DOHH2 (cell line): ENCODE data around the gene PHF23.

ENCODE experiments used
- EZH2phosphoT487 ChIP-seq: fragments of 200-600 bp; sonication (generic); IDR thresholded peaks from 2 replicates; pipeline ENCODE4 v1.6.1; 2017; ENCODE audit warnings: borderline replicate concordance, mild to moderate bottlenecking, antibody characterized with exemption, low read length, moderate library complexity, mixed read lengths
- TF ChIP-seq, protein P1 (sequence below): fragments of 200-600 bp; sonication (generic); IDR thresholded peaks from one replicate; pipeline ENCODE4 v1.5.1; 2014; ENCODE audit warnings: antibody characterized with exemption, mild to moderate bottlenecking, low read depth, low read length; ENCODE audit not compliant: poor library complexity, severe bottlenecking

DNA sequence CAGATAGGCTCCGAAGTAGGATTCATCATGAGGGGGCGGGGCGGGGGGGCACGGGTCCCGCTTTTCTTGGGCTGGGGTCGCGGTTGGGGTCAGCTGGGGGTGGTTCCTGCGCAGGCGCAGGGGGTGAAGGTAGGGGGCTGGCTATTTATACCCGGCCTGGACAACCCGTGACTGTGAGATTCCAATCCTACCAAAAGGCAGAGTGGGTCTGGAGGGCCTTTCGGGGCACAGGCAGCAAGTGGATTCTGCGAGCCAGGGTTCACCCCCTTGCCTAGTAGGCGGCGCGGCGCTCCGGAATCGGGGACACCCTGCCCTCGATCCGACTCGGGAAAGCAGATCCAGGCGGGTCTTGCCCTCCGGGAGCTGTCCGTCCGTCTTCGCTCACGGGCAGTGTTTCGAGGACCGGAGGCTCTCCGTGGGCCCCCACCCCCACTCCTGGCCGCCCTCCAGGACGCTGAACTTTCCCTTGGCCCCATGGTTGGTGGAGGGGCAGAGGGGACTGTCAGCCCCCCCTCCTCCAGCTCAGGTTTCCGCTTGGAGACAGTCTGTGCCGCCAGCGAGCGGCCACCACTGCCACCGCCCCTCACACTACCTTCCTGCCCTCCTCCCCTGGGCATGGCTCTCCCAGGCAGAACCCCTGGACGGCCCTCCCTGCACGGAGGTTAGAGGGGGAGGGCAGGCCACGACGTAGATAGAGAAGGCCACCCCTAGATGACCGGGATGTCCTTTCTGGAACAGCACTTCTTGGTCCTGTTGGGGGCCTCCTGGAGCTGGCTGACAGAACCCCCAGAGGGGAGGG, 42.9 kb upstream of the PHF23 start:
- TF ChIP-seq, protein P1, sequence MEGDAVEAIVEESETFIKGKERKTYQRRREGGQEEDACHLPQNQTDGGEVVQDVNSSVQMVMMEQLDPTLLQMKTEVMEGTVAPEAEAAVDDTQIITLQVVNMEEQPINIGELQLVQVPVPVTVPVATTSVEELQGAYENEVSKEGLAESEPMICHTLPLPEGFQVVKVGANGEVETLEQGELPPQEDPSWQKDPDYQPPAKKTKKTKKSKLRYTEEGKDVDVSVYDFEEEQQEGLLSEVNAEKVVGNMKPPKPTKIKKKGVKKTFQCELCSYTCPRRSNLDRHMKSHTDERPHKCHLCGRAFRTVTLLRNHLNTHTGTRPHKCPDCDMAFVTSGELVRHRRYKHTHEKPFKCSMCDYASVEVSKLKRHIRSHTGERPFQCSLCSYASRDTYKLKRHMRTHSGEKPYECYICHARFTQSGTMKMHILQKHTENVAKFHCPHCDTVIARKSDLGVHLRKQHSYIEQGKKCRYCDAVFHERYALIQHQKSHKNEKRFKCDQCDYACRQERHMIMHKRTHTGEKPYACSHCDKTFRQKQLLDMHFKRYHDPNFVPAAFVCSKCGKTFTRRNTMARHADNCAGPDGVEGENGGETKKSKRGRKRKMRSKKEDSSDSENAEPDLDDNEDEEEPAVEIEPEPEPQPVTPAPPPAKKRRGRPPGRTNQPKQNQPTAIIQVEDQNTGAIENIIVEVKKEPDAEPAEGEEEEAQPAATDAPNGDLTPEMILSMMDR, result no peak
- TF ChIP-seq EZH2phosphoT487, result no peak
